Upper lobe of left lung (tissue), 6 donors: ENCODE results near the gene CORO1A. TPM values are rescaled to one million over a fixed set of nuclear protein-coding genes. Genes with fewer than 3 reads are reported as not detected.
"Not testable (repeated sequence)": the region's sequence is repeated elsewhere in the genome, so short reads cannot be mapped to it uniquely, and the experiment has no call there.

Experiments
- ATAC-seq, 2 donors: fragments of 200-7000 bp; cut with Tn5 transposase; one replicate each; pipeline ENCODE4 v1.9.1; 2022; ENCODE audit warnings: mild to moderate bottlenecking in 2 of 2, moderate library complexity in 2 of 2; ENCODE audit not compliant: low FRiP score in 2 of 2
- DNase-seq, 2 donors: peaks; one replicate each; pipeline ENCODE4 v3.0.0-alpha.2; 2019 to 2020
- H3K27ac ChIP-seq, 4 donors: fragments of 200-600 bp; sonication (generic); one replicate each; pipeline ENCODE4 v1.5.1; 2016 to 2019
- H3K27me3 ChIP-seq, 4 donors: fragments of 200-600 bp; sonication (generic); one replicate each; pipeline ENCODE4 v1.5.1; 2017 to 2019
- H3K36me3 ChIP-seq, 4 donors: fragments of 200-600 bp; sonication (generic); one replicate each; pipeline ENCODE4 v1.5.1; 2016 to 2019
- H3K4me1 ChIP-seq, 4 donors: fragments of 200-600 bp; sonication (generic); one replicate each; pipeline ENCODE4 v1.5.1; 2018 to 2019
- H3K4me3 ChIP-seq, 4 donors: fragments of 200-600 bp; sonication (generic); one replicate each; pipeline ENCODE4 v1.5.1; 2017 to 2019; ENCODE audit warnings: mild to moderate bottlenecking in 2 of 4, moderate library complexity in 1 of 4
- H3K9me3 ChIP-seq, 4 donors: fragments of 200-600 bp; sonication (generic); one replicate each; pipeline ENCODE4 v1.5.1; 2018 to 2019
- CTCF ChIP-seq, 6 experiments: fragments of 450-650 bp in 4 of 6; fragments of 200-600 bp in 2 of 6; sonication (generic) in 2 of 6; IDR thresholded peaks; one replicate each; pipeline ENCODE4 v1.5.1; 2016 to 2019; ENCODE audit warnings: antibody characterized with exemption in 6 of 6
- EP300 ChIP-seq, 4 donors: sonication (generic); formaldehyde crosslinking; IDR thresholded peaks; one replicate each; pipeline ENCODE4 v1.5.1; 2017; ENCODE audit warnings: antibody characterized with exemption in 4 of 4, control low read depth in 2 of 4
- POLR2A ChIP-seq, 4 donors: fragments of 450-650 bp; IDR thresholded peaks; one replicate each; pipeline ENCODE4 v1.5.1; 2016 to 2017; ENCODE audit warnings: antibody characterized with exemption in 4 of 4, mild to moderate bottlenecking in 2 of 4
- POLR2AphosphoS5 ChIP-seq, 2 donors: sonication (generic); formaldehyde crosslinking; IDR thresholded peaks; one replicate each; pipeline ENCODE4 v1.5.1; 2017; ENCODE audit warnings: antibody characterized with exemption in 2 of 2
- WGBS, 2 donors: methylation state at CpG; one replicate each; pipeline ENCODE4 v1.1.5; 2017 to 2018; 5-methylcytosine and 5-hydroxymethylcytosine counted together
- total RNA-seq, 6 donors: library from RNA; depleted of rRNA in 4 of 6; stranded (reverse); fragments of >200 nt in 4 of 6; gene quantifications; one replicate each; pipeline versions ENCODE4 v1.1.0 to v1.2.1, GENCODE V29; 2016 to 2021
- donor health status: DM: no; HTN: no; CAD: no; lungs with moderate emphysema.
- donor health status: DM: no; HTN: yes; CAD: no; lungs with severe emphysema.

The CORO1A gene
- total RNA-seq, 6 donors from 2014 or later = 42.2 to 159 (median 80.3) TPM

GRCh38 chr16:30152517-30152916 lies 30.9 kb upstream of the CORO1A start:
- no peak overlapping the region for H3K4me3 ChIP-seq
- H3K4me1 ChIP-seq = no peaks in the 10 kb centered on the region
- peaks cover 0 to 13% (median 6%) of the 10 kb centered on the region in 4 donors for H3K9me3 ChIP-seq
- DNase-seq (no peak), ATAC-seq (no peak)
- no peak for TF ChIP-seq CTCF (IDR thresholded peaks at IDR 0.05)
- no peak for TF ChIP-seq EP300 (IDR thresholded peaks at IDR 0.05)
- no peak for TF ChIP-seq POLR2A (IDR thresholded peaks at IDR 0.05)
- no peak for TF ChIP-seq POLR2AphosphoS5 (IDR thresholded peaks at IDR 0.05)
- no peaks in the 10 kb centered on the region for H3K36me3 ChIP-seq
- WGBS, 2 donors = 94 to 97% methylated on average over 9 of the region's 9 CpGs
- H3K27ac ChIP-seq = no peak overlapping the region
- no peaks in the 10 kb centered on the region for H3K27me3 ChIP-seq

GRCh38 chr16:30155188-30155587 lies 28.2 kb upstream of the CORO1A start:
- no peak for ATAC-seq
- 97 to 99% methylated on average over 5 of the region's 5 CpGs for WGBS, 2 donors

DNA sequence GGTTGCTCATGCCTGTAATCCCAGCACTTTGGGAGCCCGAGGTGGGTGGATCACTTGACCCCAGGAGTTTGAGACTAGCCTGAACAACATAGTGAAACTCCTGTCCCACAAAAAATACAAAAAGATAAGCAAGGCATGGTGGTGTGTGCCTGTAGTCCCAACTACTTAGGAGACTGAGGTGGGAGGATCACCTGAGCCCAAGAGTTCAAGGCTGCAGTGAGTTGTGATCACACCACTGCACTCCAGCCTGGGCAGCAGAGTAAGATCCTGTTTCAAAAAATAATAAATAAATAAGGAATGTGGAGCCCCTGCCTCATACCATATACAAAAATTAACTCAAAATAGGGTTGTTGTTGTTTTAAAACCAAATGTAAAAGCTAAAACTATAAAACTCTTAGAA lies 26.2 kb upstream of the CORO1A start:
- no peaks in the 10 kb centered on the region for H3K27me3 ChIP-seq
- H3K4me1 ChIP-seq = no peaks in the 10 kb centered on the region
- ATAC-seq = no peak
- no peak for TF ChIP-seq CTCF (IDR thresholded peaks at IDR 0.05)
- TF ChIP-seq POLR2AphosphoS5 (IDR thresholded peaks at IDR 0.05) = no peak
- TF ChIP-seq POLR2A (IDR thresholded peaks at IDR 0.05) = no peak
- no peak for TF ChIP-seq EP300 (IDR thresholded peaks at IDR 0.05)
- H3K4me3 ChIP-seq = no peak overlapping the region
- DNase-seq = no peak
- no peak overlapping the region for H3K27ac ChIP-seq
- no peaks in the 10 kb centered on the region for H3K36me3 ChIP-seq
- 69 to 80% methylated on average over 1 of the region's 1 CpG for WGBS, 2 donors
- no peaks in the 10 kb centered on the region for H3K9me3 ChIP-seq

More at GRCh38 chr16:30155188-30155587, 28.2 kb upstream of the CORO1A start:
- Histone ChIP-seq H3K4me3 (no peak overlapping the region), H3K27me3 (no peaks in the 10 kb centered on the region), H3K36me3 (no peaks in the 10 kb centered on the region), H3K27ac (no peak overlapping the region), H3K4me1 (no peaks in the 10 kb centered on the region), H3K9me3 (no peaks in the 10 kb centered on the region)
- no peak for DNase-seq
- TF ChIP-seq CTCF (IDR thresholded peaks at IDR 0.05) (no peak), EP300 (IDR thresholded peaks at IDR 0.05) (no peak)

- Histone ChIP-seq H3K27ac (no peak overlapping the region), H3K4me3 (no peak overlapping the region), H3K36me3 (no peaks in the 10 kb centered on the region), H3K9me3 (no peaks in the 10 kb centered on the region), H3K27me3 (no peaks in the 10 kb centered on the region), H3K4me1 (peaks cover 0 to 10% (median 0%) of the 10 kb centered on the region in 4 donors)
- no peak for ATAC-seq
- no peak for DNase-seq
- 76 to 96% methylated on average over 3 of the region's 3 CpGs for WGBS, 2 donors
- TF ChIP-seq POLR2AphosphoS5 (IDR thresholded peaks at IDR 0.05) (no peak), POLR2A (IDR thresholded peaks at IDR 0.05) (no peak), CTCF (IDR thresholded peaks at IDR 0.05) (no peak), EP300 (IDR thresholded peaks at IDR 0.05) (no peak)
Measured at GRCh38 chr16:30163538-30163937, 19.9 kb upstream of the CORO1A start.

GRCh38 chr16:30166202-30166902 lies 17.1 kb upstream of the CORO1A start:
- Histone ChIP-seq H3K36me3 (no peaks in the 10 kb centered on the region), H3K9me3 (no peaks in the 10 kb centered on the region), H3K27ac (peak overlapping the region in 1 of 4 donors; percentile 50), H3K27me3 (no peaks in the 10 kb centered on the region), H3K4me3 (no peak overlapping the region), H3K4me1 (peaks cover 0 to 10% (median 0%) of the 10 kb centered on the region in 4 donors)
- TF ChIP-seq POLR2A (IDR thresholded peaks at IDR 0.05) = no peak
- TF ChIP-seq EP300 (IDR thresholded peaks at IDR 0.05) = no peak
- TF ChIP-seq CTCF (IDR thresholded peaks at IDR 0.05) = no peak
- TF ChIP-seq POLR2AphosphoS5 (IDR thresholded peaks at IDR 0.05) = no peak
- peak in 1 of 2 donors; percentile 35 for DNase-seq
- peak; percentile 70 to 84 for ATAC-seq
- 69 to 77% methylated on average over 11 of the region's 11 CpGs for WGBS, 2 donors

DNA sequence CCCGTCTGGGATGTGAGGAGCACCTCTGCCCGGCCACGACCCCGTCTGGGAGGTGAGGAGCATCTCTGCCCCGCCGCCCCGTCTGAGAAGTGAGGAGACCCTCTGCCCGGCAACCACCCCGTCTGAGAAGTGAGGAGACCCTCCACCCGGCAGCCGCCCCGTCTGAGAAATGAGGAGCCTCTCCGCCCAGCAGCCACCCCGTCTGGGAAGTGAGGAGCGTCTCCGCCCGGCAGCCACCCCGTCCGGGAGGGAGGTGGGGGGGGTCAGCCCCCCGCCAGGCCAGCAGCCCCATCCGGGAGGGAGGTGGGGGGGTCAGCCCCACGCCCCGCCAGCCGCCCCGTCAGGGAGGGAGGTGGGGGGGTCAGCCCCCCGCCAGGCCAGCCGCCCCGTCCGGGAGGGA lies 14.7 kb upstream of the CORO1A start:
- not testable (repeated sequence) for ATAC-seq, H3K27me3 ChIP-seq, H3K4me3 ChIP-seq, H3K9me3 ChIP-seq, DNase-seq, H3K27ac ChIP-seq, H3K36me3 ChIP-seq
- WGBS, 2 donors = 97% methylated on average over 9 of the region's 29 CpGs; no CpG with 5 or more reads in 1 of the 2 donors
- peaks cover 0 to 10% (median 0%) of the 10 kb centered on the region in 4 donors for H3K4me1 ChIP-seq

DNA sequence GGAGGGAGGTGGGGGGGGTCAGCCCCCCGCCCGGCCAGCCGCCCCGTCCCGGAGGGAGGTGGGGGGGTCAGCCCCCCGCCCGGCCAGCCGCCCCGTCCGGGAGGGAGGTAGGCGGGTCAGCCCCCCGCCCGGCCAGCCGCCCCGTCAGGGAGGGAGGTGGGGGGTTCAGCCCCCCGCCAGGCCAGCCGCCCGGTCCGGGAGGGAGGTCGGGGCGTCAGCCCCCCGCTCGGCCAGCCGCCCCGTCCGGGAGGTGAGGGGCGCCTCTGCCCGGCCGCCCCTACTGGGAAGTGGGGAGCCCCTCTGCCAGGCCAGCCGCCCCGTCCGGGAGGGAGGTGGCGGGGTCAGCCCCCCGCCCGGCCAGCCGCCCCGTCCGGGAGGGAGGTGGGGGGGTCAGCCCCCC lies 14.0 kb upstream of the CORO1A start:
- H3K4me3 ChIP-seq, H3K36me3 ChIP-seq, H3K27ac ChIP-seq, H3K27me3 ChIP-seq, ATAC-seq, H3K9me3 ChIP-seq: not testable (repeated sequence)
- peak in 1 of 2 donors; percentile 41 for DNase-seq
- peaks cover 0 to 10% (median 0%) of the 10 kb centered on the region in 4 donors for H3K4me1 ChIP-seq
- WGBS, 2 donors = no CpG with 5 or more reads among the region's 38 CpGs
